ENCODE results near the gene NECTIN2. TPM values are rescaled to one million over a fixed set of nuclear protein-coding genes. Genes with fewer than 3 reads are reported as not detected.

NECTIN2 gene
- polyA plus RNA-seq, 2 of the 4 experiments (the other 2 are of a cell fraction): 69.4 to 89.6 TPM

GRCh38 chr19:44803442-44804428 is 42.4 kb upstream of the NECTIN2 start:
- TF ChIP-seq FOSL2 (IDR thresholded peaks at IDR 0.05) (no peak), FOSL2 (CRISPR knock-in tag; IDR thresholded peaks at IDR 0.05) (no peak), ZSCAN20 (CRISPR knock-in tag; IDR thresholded peaks at IDR 0.05) (no peak), ATOH8 (CRISPR knock-in tag; IDR thresholded peaks at IDR 0.05; ENCODE audit: low read depth) (no peak), BCL3 (IDR thresholded peaks at IDR 0.05) (no peak), HOXB5 (CRISPR knock-in tag; IDR thresholded peaks at IDR 0.05) (no peak)
- TF ChIP-seq, protein P1, sequence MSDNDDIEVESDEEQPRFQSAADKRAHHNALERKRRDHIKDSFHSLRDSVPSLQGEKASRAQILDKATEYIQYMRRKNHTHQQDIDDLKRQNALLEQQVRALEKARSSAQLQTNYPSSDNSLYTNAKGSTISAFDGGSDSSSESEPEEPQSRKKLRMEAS (IDR thresholded peaks at IDR 0.05): no peak
- CTCF ChIA-PET: interaction anchor here (0.6 to 8.8 kb wide), 22 partner anchors 11 to 226 kb away, joined by 3 to 157 read pairs (median 4); partner anchors contain the start of genes CBLC and NECTIN2
- DNase-seq (ENCODE audit: low read depth in 1 of 2, low spot score in 1 of 2): no peak
- H3K27ac ChIP-seq: no peak overlapping the region
- no peak for FAIRE-seq
- H3K9me3 ChIP-seq: 0 out of 3 replicates have a peak, but pooled peaks cover 6% of the 10 kb centered on the region
- H3K4me1 ChIP-seq: peaks cover 29% of the 10 kb centered on the region
- H3K4me2 ChIP-seq: no peak overlapping the region
- POLR2A ChIA-PET: no interaction called here
- no peak overlapping the region for H3K4me3 ChIP-seq
- ATAC-seq: no peak
- WGBS (ENCODE audit: missing lambda C conversion rate): 85% methylated on average over 13 of the region's 13 CpGs

DNA sequence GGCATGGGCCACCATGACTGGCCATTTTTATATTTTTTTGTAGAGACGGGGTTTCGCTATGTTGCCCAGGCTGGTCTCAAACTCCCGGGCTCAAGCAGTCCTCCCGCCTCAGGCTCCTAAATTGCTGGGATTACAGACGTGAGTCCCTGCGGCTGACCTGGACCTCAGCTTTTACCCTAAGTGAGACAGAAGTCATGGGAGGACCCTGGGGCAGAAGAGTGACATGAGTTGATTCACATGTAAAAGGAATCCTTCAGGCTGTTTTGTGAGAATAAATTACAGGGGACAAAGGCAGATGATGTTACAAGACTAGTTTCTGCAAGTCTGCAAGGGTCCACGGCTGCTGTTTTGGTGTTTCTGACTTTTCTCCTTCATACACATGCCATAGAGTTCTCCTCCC is 39.8 kb upstream of the NECTIN2 start:
- FAIRE-seq: no peak
- TF ChIP-seq ZFP36 (IDR thresholded peaks at IDR 0.05; ENCODE audit: borderline replicate concordance, partially characterized antibody) (no peak), CEBPB (IDR thresholded peaks at IDR 0.05) (no peak), GATA3 (IDR thresholded peaks at IDR 0.05; ENCODE audit: borderline replicate concordance) (no peak)
- TF ChIP-seq, protein P2, sequence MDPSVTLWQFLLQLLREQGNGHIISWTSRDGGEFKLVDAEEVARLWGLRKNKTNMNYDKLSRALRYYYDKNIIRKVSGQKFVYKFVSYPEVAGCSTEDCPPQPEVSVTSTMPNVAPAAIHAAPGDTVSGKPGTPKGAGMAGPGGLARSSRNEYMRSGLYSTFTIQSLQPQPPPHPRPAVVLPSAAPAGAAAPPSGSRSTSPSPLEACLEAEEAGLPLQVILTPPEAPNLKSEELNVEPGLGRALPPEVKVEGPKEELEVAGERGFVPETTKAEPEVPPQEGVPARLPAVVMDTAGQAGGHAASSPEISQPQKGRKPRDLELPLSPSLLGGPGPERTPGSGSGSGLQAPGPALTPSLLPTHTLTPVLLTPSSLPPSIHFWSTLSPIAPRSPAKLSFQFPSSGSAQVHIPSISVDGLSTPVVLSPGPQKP (IDR thresholded peaks at IDR 0.05; ENCODE audit: low read depth, low read length): no peak
- TF ChIP-seq, protein P1 (IDR thresholded peaks at IDR 0.05): no peak
- Histone ChIP-seq H3K4me2 (peak overlapping the region; percentile 95; the same call in 1 of the 3 replicates), H3K4me1 (peaks cover 35% of the 10 kb centered on the region), H3K4me3 (no peak overlapping the region), H3K27ac (peak overlapping the region in 1 of 2 experiments; percentile 89; a peak in 2 of 6 replicates), H3K9me3 (0 out of 3 replicates have a peak, but pooled peaks cover 6% of the 10 kb centered on the region)
- no peak for DNase-seq (ENCODE audit: low read depth in 1 of 2, low spot score in 1 of 2)
- ChIA-PET POLR2A (no interaction called here), CTCF (interaction anchor here (0.8 to 8.8 kb wide), 14 partner anchors 8 to 236 kb away, joined by 3 to 157 read pairs (median 26); partner anchors contain the start of gene CBLC)
- 85% methylated on average over 7 of the region's 7 CpGs for WGBS (ENCODE audit: missing lambda C conversion rate)
- ATAC-seq: no peak

- Histone ChIP-seq H3K9me3 (0 out of 3 replicates have a peak, but pooled peaks cover 6% of the 10 kb centered on the region), H3K4me3 (no peak overlapping the region), H3K4me2 (peak overlapping the region; percentile 95), H3K4me1 (peaks cover 35% of the 10 kb centered on the region), H3K27ac (peak overlapping the region; percentile 88 to 89; a peak in 5 of 6 replicates)
- WGBS (ENCODE audit: missing lambda C conversion rate): 15% methylated on average over 5 of the region's 5 CpGs
- ATAC-seq (peak; percentile 61 to 71), DNase-seq (ENCODE audit: low read depth in 1 of 2, low spot score in 1 of 2) (peak; percentile 79 to 83), FAIRE-seq (no peak)
- ChIA-PET POLR2A (no interaction called here), CTCF (interaction anchor here (0.7 to 8.8 kb wide), 33 partner anchors 9 to 478 kb away, joined by 3 to 157 read pairs (median 5); partner anchors contain the start of genes CBLC and NECTIN2)
- TF ChIP-seq RNF2 (IDR thresholded peaks at IDR 0.05; ENCODE audit: borderline replicate concordance, low read depth): no peak
- peak; percentile 93 for TF ChIP-seq BHLHE40 (IDR thresholded peaks at IDR 0.05; ENCODE audit: low read depth, low read length)
- peak; percentile 54 for TF ChIP-seq ZFP36 (IDR thresholded peaks at IDR 0.05; ENCODE audit: borderline replicate concordance, partially characterized antibody)
- no peak for TF ChIP-seq TP53 (CRISPR knock-in tag; IDR thresholded peaks at IDR 0.05)
- no peak for TF ChIP-seq CEBPB (IDR thresholded peaks at IDR 0.05)
- TF ChIP-seq JUNB (IDR thresholded peaks at IDR 0.05): no peak
- no peak for TF ChIP-seq HOXA7 (CRISPR knock-in tag; IDR thresholded peaks at IDR 0.05)
- TF ChIP-seq NPAS2 (CRISPR knock-in tag; IDR thresholded peaks at IDR 0.05; ENCODE audit: borderline replicate concordance): peak; percentile 42; the same call in 1 of the 2 replicates
- no peak for TF ChIP-seq JUN (IDR thresholded peaks at IDR 0.05)
These were observed 38.9 kb upstream of the NECTIN2 start for GRCh38 chr19:44807162-44807561.
